Pancreas (tissue), 10 donors: Measurements from ENCODE around the gene MIXL1. TPM values are rescaled to one million over a fixed set of nuclear protein-coding genes. Genes with fewer than 3 reads are reported as not detected.

Source experiments
- ATAC-seq, 4 donors: fragments of 200-7000 bp; cut with Tn5 transposase; one replicate each; pipeline versions ENCODE4 v1.8.0 to v1.9.1; 2020; ENCODE audit warnings: mild to moderate bottlenecking in 4 of 4, moderate library complexity in 4 of 4
- DNase-seq, 6 donors: peaks; one replicate each; pipeline ENCODE4 v3.0.0-alpha.2; 2020
- FAIRE-seq: peaks from 2 replicates; lab custom pipeline; 2012; peaks lifted over from hg19 to GRCh38; lab: Jason Lieb, UNC
- H3K27ac ChIP-seq, 4 donors: fragments of 200-600 bp; sonication (generic); 1 replicate in 3 of 4; 2 replicates in 1 of 4; pipeline versions ENCODE4 v1.5.0 to v1.8.0; 2020
- H3K27me3 ChIP-seq, 4 donors: fragments of 200-600 bp; one replicate each; pipeline ENCODE4 v1.8.0; 2021
- H3K36me3 ChIP-seq, 3 donors: fragments of 200-600 bp; sonication (generic) in 1 of 3; one replicate each; pipeline versions ENCODE4 v1.5.0 to v1.8.0; 2020 to 2021
- H3K4me1 ChIP-seq, 3 donors: fragments of 200-600 bp; one replicate each; pipeline ENCODE4 v1.8.0; 2021
- H3K4me3 ChIP-seq, 4 donors: fragments of 200-600 bp; sonication (generic) in 2 of 4; one replicate each; pipeline versions ENCODE4 v1.5.0 to v1.8.0; 2020 to 2021
- H3K9me3 ChIP-seq, 4 donors: fragments of 200-600 bp; one replicate each; pipeline ENCODE4 v1.8.0; 2021
- CTCF ChIP-seq, 4 donors: fragments of 200-600 bp; sonication (generic) in 3 of 4; IDR thresholded peaks; one replicate each; pipeline versions ENCODE4 v1.5.0 to v1.8.0; 2021; ENCODE audit warnings: antibody characterized with exemption in 4 of 4
- WGBS, 2 donors: extraction: QIAGEN DNeasy Blood & Tissue Kit; methylation state at CpG; one replicate each; pipeline ENCODE4 v1.1.7; 2013; 5-methylcytosine and 5-hydroxymethylcytosine counted together
- intact Hi-C, 3 donors: fragments of 100-400 bp; cut with DNase I; formaldehyde crosslinking; loops; one replicate each; pipeline versions ENCODE4 v1.11.1 to v1.14.2; 2022
- polyA plus RNA-seq, 2 donors: library from polyadenylated mRNA; stranded (reverse); fragments of 200-250 nt; gene quantifications; one replicate each; pipeline ENCODE4 v1.2.3, GENCODE V29; 2013
- total RNA-seq, 6 donors: library from RNA; stranded (reverse); fragmentation: NEBNext Ultra II Directional in 4 of 6; extraction: Animal tissue kit (Norgen Biotek cat#: 25700) in 4 of 6; gene quantifications; one replicate each; pipeline versions ENCODE4 v1.2.1 to v1.2.4, GENCODE V29; 2021 to 2023
- donor health status: healthy with polysubstance abuse.
- donor health status: DM: no; HTN: no; CAD: no; lungs with moderate emphysema.
- donor health status: DM: no; HTN: no; CAD: no.
- donor health status: control.
- donor health status: control.
- donor health status: Bipolar disorder and iron deficiency.
- donor health status: DM: yes; HTN: yes; CAD: no.
- donor health status: DM: no; HTN: no; CAD: no.
- donor health status: DM: no; HTN: no; CAD: no.
- donor health status: DM: yes; HTN: yes; CAD: no.

MIXL1 gene
- total and polyA plus RNA-seq, 8 donors, result not detected

DNA sequence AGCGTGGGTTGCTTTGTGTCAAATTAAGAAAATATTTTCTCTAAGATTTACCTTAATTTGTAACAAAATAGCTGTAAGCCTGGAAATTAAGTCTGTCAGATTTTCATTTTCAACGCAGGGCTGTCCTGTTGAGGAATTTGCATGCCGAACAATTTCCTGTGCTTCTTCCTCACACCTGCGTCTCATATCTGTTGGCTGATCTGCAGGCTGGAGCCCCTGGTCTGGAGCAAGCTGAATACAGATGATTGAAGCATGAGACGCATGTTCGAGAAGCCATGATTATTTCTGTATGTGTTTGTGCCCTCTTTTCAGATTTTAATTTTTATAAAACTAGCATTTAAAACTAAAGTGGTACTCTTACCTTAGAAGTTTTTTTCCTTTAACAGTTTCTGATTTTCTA lies 9.8 kb downstream of the MIXL1 start:
- TF ChIP-seq CTCF (IDR thresholded peaks at IDR 0.05), result no peak
- FAIRE-seq (no peak), ATAC-seq (no peak), DNase-seq (no peak)
- no peak overlapping the region for H3K4me3 ChIP-seq
- H3K4me1 ChIP-seq, result no peaks in the 10 kb centered on the region
- WGBS, 2 donors, result 89 to 94% methylated on average over 6 of the region's 6 CpGs
- intact Hi-C loops, result no loop called here
- H3K27me3 ChIP-seq, result no peaks in the 10 kb centered on the region
- H3K36me3 ChIP-seq, result no peaks in the 10 kb centered on the region
- H3K9me3 ChIP-seq, result no peaks in the 10 kb centered on the region
- H3K27ac ChIP-seq, result no peak overlapping the region

DNA sequence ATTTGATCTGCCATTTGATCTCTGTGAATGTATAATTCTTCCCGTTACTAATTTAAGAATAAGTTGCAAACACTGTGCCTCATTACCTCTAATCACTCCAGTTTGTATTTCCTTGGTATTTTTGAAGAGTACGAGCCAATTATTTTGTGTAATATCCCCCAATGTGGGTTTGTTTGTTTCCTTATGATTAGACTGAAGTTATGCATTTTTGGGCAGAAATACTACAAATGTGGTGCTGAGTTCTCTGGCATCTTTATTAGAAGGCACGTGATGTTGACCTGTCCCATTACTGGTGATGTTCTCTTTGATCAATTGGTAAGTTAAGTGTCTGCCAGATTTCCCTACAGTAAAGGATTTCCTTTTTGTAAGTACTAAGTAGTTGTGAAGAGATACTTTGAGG lies 10.3 kb downstream of the MIXL1 start:
- intact Hi-C loops, result no loop called here
- DNase-seq (no peak), ATAC-seq (no peak), FAIRE-seq (no peak)
- H3K27ac ChIP-seq, result no peak overlapping the region
- no peak for TF ChIP-seq CTCF (IDR thresholded peaks at IDR 0.05)
- no peaks in the 10 kb centered on the region for H3K4me1 ChIP-seq
- 92 to 95% methylated on average over 3 of the region's 3 CpGs for WGBS, 2 donors
- H3K4me3 ChIP-seq, result no peak overlapping the region
- no peaks in the 10 kb centered on the region for H3K9me3 ChIP-seq
- H3K27me3 ChIP-seq, result no peaks in the 10 kb centered on the region
- H3K36me3 ChIP-seq, result no peaks in the 10 kb centered on the region

DNA sequence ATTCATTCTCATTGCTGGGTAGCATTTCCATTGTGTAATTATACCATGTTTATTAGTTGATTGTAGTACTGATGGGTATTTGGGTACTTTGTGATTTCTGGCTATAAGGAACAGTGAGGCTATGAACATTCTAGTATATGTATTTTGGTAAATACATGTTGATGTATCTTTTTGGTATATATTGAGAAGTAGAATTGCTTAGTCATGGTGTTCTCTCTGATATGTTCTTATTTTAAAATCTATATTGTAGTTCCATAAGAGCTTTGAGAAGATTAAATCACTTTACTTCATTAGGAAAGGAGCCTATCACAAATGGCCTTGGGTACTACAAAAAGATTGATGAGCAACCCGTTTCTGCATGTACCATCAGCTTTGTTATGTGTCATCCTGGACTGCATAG lies 13.4 kb downstream of the MIXL1 start:
- FAIRE-seq, result no peak
- Histone ChIP-seq H3K27ac (no peak overlapping the region), H3K27me3 (no peaks in the 10 kb centered on the region), H3K9me3 (no peaks in the 10 kb centered on the region), H3K4me3 (no peak overlapping the region), H3K36me3 (no peaks in the 10 kb centered on the region), H3K4me1 (no peaks in the 10 kb centered on the region)
- 81 to 88% methylated on average over 1 of the region's 1 CpG for WGBS, 2 donors
- no peak for ATAC-seq
- no peak for TF ChIP-seq CTCF (IDR thresholded peaks at IDR 0.05)
- intact Hi-C loops, result no loop called here
- no peak for DNase-seq

DNA sequence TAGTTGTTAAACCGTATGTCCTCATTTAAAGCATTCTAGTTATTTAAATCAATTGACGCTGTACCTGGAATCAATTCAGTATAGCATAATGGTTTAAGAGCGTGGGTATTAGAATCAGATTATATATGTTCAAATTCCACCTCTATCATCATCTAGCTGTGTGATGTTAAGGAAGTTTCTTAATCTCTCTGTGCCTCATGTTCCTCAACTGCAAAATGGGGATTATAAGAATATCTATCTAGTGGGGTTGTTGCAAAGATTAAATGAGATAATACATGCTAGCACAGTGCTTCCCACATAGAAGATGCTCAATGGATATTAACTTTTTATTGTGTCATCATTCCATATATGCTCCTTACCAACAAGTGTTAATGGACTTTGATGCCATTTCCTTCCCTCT lies 16.0 kb downstream of the MIXL1 start:
- ATAC-seq (no peak), FAIRE-seq (no peak), DNase-seq (no peak)
- no peaks in the 10 kb centered on the region for H3K36me3 ChIP-seq
- no peaks in the 10 kb centered on the region for H3K27me3 ChIP-seq
- H3K4me3 ChIP-seq, result no peak overlapping the region
- intact Hi-C loops, result no loop called here
- H3K9me3 ChIP-seq, result no peaks in the 10 kb centered on the region
- WGBS, 2 donors, result 97 to 99% methylated on average over 3 of the region's 3 CpGs
- no peaks in the 10 kb centered on the region for H3K4me1 ChIP-seq
- H3K27ac ChIP-seq, result no peak overlapping the region
- TF ChIP-seq CTCF (IDR thresholded peaks at IDR 0.05), result no peak

GRCh38 chr1:226248091-226248490 lies 24.6 kb downstream of the MIXL1 start:
- DNase-seq, result no peak
- Histone ChIP-seq H3K27ac (no peak overlapping the region), H3K9me3 (no peaks in the 10 kb centered on the region), H3K27me3 (no peaks in the 10 kb centered on the region), H3K36me3 (no peaks in the 10 kb centered on the region), H3K4me3 (no peak overlapping the region), H3K4me1 (no peaks in the 10 kb centered on the region)
- no peak for TF ChIP-seq CTCF (IDR thresholded peaks at IDR 0.05)
- no peak for ATAC-seq
- peak; percentile 77 for FAIRE-seq
- WGBS, 2 donors, result 31 to 42% methylated on average over 2 of the region's 2 CpGs
- intact Hi-C loops, result no loop called here
